Panc1 (cell line): ENCODE measurements around the gene SCYL1.

Experiments used
- POLR2AphosphoS5 ChIP-seq: IDR thresholded peaks from 2 replicates; pipeline ENCODE4 v1.6.1; 2012; ENCODE audit warnings: mild to moderate bottlenecking, low read depth, low read length, moderate library complexity
- REST ChIP-seq, 2 experiments: IDR thresholded peaks; 2 replicates each; pipeline ENCODE4 v1.6.1; 2011 to 2012; ENCODE audit warnings: low read depth in 2 of 2, control low read depth in 1 of 2, low read length in 1 of 2, mild to moderate bottlenecking in 1 of 2, moderate library complexity in 1 of 2; ENCODE audit not compliant: insufficient read depth in 1 of 2
- SIN3A ChIP-seq: IDR thresholded peaks from 2 replicates; pipeline ENCODE4 v1.6.1; 2012; ENCODE audit warnings: low read depth, mild to moderate bottlenecking, low read length, moderate library complexity, borderline replicate concordance; ENCODE audit not compliant: insufficient read depth
- TCF7L2 ChIP-seq: IDR thresholded peaks from 2 replicates; pipeline ENCODE4 v1.6.1; 2011; ENCODE audit warnings: mild to moderate bottlenecking, low read depth, low read length, inconsistent platforms
- TF ChIP-seq, protein P1 (sequence below): fragments of 450-650 bp; IDR thresholded peaks from 2 replicates; pipeline ENCODE4 v1.5.1; 2017; ENCODE audit warnings: mild to moderate bottlenecking

- TF ChIP-seq POLR2AphosphoS5: 0 out of 2 replicates have a peak, but pooled peaks have one; percentile 9
- TF ChIP-seq, protein P1, sequence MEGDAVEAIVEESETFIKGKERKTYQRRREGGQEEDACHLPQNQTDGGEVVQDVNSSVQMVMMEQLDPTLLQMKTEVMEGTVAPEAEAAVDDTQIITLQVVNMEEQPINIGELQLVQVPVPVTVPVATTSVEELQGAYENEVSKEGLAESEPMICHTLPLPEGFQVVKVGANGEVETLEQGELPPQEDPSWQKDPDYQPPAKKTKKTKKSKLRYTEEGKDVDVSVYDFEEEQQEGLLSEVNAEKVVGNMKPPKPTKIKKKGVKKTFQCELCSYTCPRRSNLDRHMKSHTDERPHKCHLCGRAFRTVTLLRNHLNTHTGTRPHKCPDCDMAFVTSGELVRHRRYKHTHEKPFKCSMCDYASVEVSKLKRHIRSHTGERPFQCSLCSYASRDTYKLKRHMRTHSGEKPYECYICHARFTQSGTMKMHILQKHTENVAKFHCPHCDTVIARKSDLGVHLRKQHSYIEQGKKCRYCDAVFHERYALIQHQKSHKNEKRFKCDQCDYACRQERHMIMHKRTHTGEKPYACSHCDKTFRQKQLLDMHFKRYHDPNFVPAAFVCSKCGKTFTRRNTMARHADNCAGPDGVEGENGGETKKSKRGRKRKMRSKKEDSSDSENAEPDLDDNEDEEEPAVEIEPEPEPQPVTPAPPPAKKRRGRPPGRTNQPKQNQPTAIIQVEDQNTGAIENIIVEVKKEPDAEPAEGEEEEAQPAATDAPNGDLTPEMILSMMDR: no peak
- no peak for TF ChIP-seq TCF7L2
- no peak for TF ChIP-seq REST (IDR thresholded peaks at IDR 0.05; ENCODE audit: insufficient read depth in 1 of 2, low read depth in 2 of 2, low read length in 1 of 2)
- TF ChIP-seq SIN3A: no peak
Measured at GRCh38 chr11:65492637-65493366, 32.1 kb upstream of the SCYL1 start.
